HTR-8/SVneo (cell line): ENCODE data around the gene ACAA1.

Experiments used
- DNase-seq: peaks from one replicate; pipeline ENCODE4 v3.0.0; 2011; ENCODE audit warnings: low spot score, mixed read lengths; ENCODE audit not compliant: insufficient read length
- FAIRE-seq: peaks from 2 replicates; lab custom pipeline; 2011; peaks lifted over from hg19 to GRCh38; lab: Jason Lieb, UNC

Gene ACAA1

GRCh38 chr3:38154625-38155255 is 17.8 kb upstream of the ACAA1 start:
- DNase-seq (no peak), FAIRE-seq (no peak)

- DNase-seq (no peak), FAIRE-seq (no peak)
These were observed 17.1 kb upstream of the ACAA1 start for GRCh38 chr3:38154033-38154494.

- no peak for DNase-seq
- FAIRE-seq, result no peak
These were observed 16.3 kb upstream of the ACAA1 start for GRCh38 chr3:38153221-38153620.

- DNase-seq, result no peak
- FAIRE-seq, result no peak
These were observed 15.7 kb upstream of the ACAA1 start for GRCh38 chr3:38152609-38153008.

GRCh38 chr3:38151667-38152265 is 14.8 kb upstream of the ACAA1 start:
- FAIRE-seq, result no peak
- DNase-seq, result no peak

GRCh38 chr3:38150780-38151528 is 14.0 kb upstream of the ACAA1 start:
- FAIRE-seq, result no peak
- no peak for DNase-seq

DNA sequence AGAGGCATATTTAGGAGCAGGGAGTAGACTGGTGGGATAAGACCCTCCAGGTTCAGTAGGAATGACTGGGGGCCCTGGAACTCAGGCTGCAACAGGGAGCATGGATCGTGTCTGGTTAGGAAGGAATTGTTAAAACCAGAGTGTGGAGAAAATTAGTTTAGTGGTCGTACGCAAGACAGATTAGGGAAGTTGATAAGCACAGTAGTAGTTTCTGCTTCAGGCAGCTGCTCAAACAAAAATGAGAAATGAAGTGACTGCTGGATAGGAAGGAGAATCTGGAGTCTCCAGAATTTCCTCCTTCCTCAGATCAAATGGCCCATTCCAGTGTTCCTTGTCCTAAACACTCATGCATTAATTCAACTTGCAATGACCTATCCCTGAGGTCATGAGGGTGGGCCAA is 12.8 kb upstream of the ACAA1 start:
- no peak for FAIRE-seq
- no peak for DNase-seq

DNA sequence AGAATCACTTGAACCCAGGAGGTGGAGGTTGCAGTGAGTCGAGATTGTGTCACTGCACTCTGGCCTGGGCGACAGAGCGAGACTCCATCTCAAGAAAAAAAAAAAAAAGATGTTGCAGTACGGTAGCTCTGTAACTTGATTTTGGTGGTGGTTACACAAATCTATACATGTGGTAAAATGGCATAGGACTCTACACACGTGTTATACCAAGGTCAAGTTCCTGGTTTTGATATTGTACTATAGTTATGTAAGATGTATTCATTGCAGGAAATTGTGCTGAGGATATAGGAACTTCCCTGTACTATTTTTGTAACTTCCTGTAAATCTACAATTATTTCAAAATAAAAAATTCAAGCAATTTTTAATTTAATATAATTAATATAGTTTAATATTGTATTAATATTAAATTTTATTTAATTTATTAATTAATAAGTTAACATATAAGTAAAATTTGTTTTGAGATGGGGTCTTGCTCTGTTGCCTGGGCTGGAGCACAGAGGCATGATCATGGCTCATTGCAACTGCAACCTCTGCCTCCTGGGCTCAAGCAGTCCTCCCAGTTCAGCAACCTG is 11.5 kb upstream of the ACAA1 start:
- FAIRE-seq (no peak), DNase-seq (no peak)

DNA sequence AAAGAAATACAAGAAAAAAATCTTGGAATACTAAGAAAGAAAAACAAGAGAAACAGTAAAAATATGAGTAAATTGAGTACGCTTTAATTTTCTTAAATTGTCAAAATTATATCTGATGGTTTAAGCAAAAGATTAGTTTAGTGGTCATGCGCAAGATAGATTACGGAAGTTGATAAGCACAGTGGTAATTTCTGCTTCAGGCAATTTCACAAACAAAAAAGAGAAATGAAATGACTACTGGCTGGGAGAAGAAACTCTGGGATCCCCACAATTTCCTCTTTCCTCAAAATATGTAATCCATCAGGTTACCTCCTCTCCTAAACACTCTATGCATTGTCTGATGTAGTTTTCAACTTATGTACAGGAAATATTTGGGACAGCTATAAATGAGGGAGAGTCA is 10.5 kb upstream of the ACAA1 start:
- DNase-seq, result no peak
- FAIRE-seq, result no peak

GRCh38 chr3:38146504-38146903 is 9.6 kb upstream of the ACAA1 start:
- no peak for DNase-seq
- FAIRE-seq, result no peak

DNA sequence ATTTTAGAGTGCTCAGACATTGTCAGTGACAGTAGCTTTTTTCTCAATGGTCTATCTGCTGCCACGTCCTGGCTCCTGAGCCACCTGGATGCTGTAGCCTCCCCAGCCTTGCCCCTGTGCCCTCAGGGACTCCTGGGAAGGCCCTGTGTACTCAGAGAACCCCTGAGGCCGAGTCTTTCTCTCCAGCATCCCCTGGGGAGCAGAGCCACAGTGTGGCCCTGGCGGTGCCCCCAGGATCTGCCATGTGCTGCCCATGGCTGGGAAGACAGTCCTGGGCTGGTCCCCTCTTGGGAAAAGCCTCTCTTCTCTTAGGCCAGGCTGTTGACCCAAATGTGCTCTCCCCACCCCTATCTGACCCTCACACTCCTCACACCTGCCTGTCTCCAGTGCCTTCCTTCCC is 6.6 kb upstream of the ACAA1 start:
- no peak for FAIRE-seq
- DNase-seq, result no peak

DNA sequence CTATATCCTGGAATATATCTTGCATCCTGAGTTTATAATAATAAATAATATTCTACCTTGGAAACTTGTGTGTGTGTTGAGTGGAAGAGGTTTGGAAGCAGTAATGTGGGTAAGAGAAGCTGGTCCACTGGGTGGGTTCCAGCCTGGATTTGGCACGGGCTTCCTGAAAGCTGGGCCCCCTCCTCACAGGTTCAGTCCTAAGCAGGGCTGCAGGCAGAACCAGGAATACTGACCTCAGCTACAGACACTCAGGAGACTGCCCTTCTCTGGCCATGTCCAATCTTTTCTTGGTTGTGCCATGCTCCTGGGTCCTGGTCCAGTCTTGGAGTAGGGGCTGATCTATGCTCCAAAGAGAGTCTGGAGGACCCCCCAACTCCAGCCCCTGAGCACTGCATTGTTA is 6.0 kb upstream of the ACAA1 start:
- DNase-seq, result no peak
- FAIRE-seq, result no peak

GRCh38 chr3:38141952-38142273 is 5.0 kb upstream of the ACAA1 start:
- FAIRE-seq (no peak), DNase-seq (no peak)

DNA sequence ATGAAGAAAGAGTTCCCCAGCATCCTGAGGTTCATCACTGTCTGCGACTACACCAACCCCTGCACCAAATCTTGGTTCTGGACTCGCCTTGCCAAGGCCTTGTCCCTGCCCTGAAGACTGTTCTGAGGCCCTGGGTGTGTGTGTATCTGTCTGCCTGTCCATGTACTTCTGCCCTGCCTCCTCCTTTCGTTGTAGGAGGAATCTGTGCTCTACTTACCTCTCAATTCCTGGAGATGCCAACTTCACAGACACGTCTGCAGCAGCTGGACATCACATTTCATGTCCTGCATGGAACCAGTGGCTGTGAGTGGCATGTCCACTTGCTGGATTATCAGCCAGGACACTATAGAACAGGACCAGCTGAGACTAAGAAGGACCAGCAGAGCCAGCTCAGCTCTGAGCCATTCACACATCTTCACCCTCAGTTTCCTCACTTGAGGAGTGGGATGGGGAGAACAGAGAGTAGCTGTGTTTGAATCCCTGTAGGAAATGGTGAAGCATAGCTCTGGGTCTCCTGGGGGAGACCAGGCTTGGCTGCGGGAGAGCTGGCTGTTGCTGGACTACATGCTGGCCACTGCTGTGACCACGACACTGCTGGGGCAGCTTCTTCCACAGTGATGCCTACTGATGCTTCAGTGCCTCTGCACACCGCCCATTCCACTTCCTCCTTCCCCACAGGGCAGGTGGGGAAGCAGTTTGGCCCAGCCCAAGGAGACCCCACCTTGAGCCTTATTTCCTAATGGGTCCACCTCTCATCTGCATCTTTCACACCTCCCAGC is 4.4 kb upstream of the ACAA1 start:
- FAIRE-seq (no peak), DNase-seq (no peak)

- DNase-seq, result no peak
- FAIRE-seq, result no peak
These were observed 3.6 kb upstream of the ACAA1 start for GRCh38 chr3:38140326-38141172.

- DNase-seq (no peak), FAIRE-seq (no peak)
These were observed 2.7 kb upstream of the ACAA1 start for GRCh38 chr3:38139652-38140051.

DNA sequence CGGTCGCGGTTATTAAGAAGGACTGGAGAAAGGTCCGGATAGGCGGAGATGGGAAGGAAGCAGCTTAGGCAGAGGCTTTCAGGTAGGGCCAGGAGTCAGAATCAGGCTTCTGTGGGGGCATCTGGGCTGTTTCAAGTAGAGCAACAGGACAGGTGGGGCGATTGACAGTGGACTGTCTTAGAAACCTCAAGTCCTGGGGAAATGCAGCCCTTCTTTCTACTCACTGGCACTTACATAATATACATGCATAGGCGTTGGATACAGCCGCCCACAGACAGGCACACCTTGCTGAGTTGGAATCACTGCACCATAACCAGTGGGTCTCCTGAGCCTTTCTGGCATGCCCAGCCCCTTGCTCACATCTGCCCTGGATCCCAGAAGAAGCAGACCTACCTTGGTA is 2.3 kb upstream of the ACAA1 start:
- FAIRE-seq (no peak), DNase-seq (no peak)

- FAIRE-seq, result no peak
- DNase-seq, result no peak
These were observed 1.6 kb upstream of the ACAA1 start, which contains the start of gene MYD88 for GRCh38 chr3:38138349-38139190. Gene MYD88, plus strand, starts transcription at chr3:38138661. Its CDS starts 40 bp downstream, at chr3:38138701.
